Urothelium cell line (cell line): ENCODE results near the gene TM4SF20.
A peak's percentile ranks its signal among the peaks of the same experiment; 100 is the strongest.
"Not testable (repeated sequence)": the region's sequence is repeated elsewhere in the genome, so short reads cannot be mapped to it uniquely, and the experiment has no call there.

Experiments used
- DNase-seq: peaks from one replicate; pipeline ENCODE4 v3.0.0; 2011; ENCODE audit warnings: low spot score, mixed read lengths
- FAIRE-seq: peaks from 2 replicates; lab custom pipeline; 2011; peaks lifted over from hg19 to GRCh38; lab: Jason Lieb, UNC

Gene TM4SF20

GRCh38 chr2:227370092-227370491 lies 9.0 kb downstream of the TM4SF20 start:
- DNase-seq (no peak), FAIRE-seq (no peak)

- DNase-seq (no peak), FAIRE-seq (no peak)
Measured at GRCh38 chr2:227368574-227368973, 10.5 kb downstream of the TM4SF20 start.

- FAIRE-seq (no peak), DNase-seq (no peak)
Measured at GRCh38 chr2:227367427-227367795, 11.7 kb downstream of the TM4SF20 start.

- peak; percentile 24 for DNase-seq
- FAIRE-seq: no peak
Measured at GRCh38 chr2:227366769-227367426, 12.2 kb downstream of the TM4SF20 start.

- no peak for DNase-seq
- FAIRE-seq: no peak
Measured at GRCh38 chr2:227365833-227366232, 13.3 kb downstream of the TM4SF20 start.

- not testable (repeated sequence) for DNase-seq, FAIRE-seq
Measured at GRCh38 chr2:227364585-227365263, 14.4 kb downstream of the TM4SF20 start.

- DNase-seq: no peak
- FAIRE-seq: no peak
Measured at GRCh38 chr2:227363756-227364155, 15.3 kb downstream of the TM4SF20 start.

- FAIRE-seq (no peak), DNase-seq (no peak)
Measured at GRCh38 chr2:227360351-227360750, 18.8 kb downstream of the TM4SF20 start.

GRCh38 chr2:227351639-227352038 lies 27.5 kb downstream of the TM4SF20 start:
- DNase-seq (no peak), FAIRE-seq (no peak)

GRCh38 chr2:227349989-227350612 lies 29.0 kb downstream of the TM4SF20 start:
- no peak for DNase-seq
- FAIRE-seq: peak; percentile 17

- DNase-seq (no peak), FAIRE-seq (no peak)
Measured at GRCh38 chr2:227348324-227348723, 30.8 kb downstream of the TM4SF20 start.

- DNase-seq: no peak
Measured at GRCh38 chr2:227347117-227347516, 32.0 kb downstream of the TM4SF20 start.

GRCh38 chr2:227344231-227344630 lies 34.9 kb downstream of the TM4SF20 start:
- no peak for FAIRE-seq
- no peak for DNase-seq

More at GRCh38 chr2:227347117-227347516, 32.0 kb downstream of the TM4SF20 start:
- FAIRE-seq: no peak

- DNase-seq (no peak), FAIRE-seq (no peak)
Measured at GRCh38 chr2:227341553-227341952, 37.6 kb downstream of the TM4SF20 start.

- DNase-seq: no peak
- no peak for FAIRE-seq
Measured at GRCh38 chr2:227340106-227340505, 39.0 kb downstream of the TM4SF20 start.

- DNase-seq: no peak
- no peak for FAIRE-seq
Measured at GRCh38 chr2:227339098-227339599, 40.0 kb downstream of the TM4SF20 start.

GRCh38 chr2:227337442-227337841 lies 41.7 kb downstream of the TM4SF20 start:
- no peak for FAIRE-seq

GRCh38 chr2:227335713-227336112 lies 43.4 kb downstream of the TM4SF20 start:
- no peak for DNase-seq
- no peak for FAIRE-seq

More at GRCh38 chr2:227337442-227337841, 41.7 kb downstream of the TM4SF20 start:
- no peak for DNase-seq

- FAIRE-seq: no peak
- DNase-seq: no peak
Measured at GRCh38 chr2:227326783-227327182, 52.3 kb downstream of the TM4SF20 start.

- DNase-seq: peak; percentile 30
- no peak for FAIRE-seq
Measured at GRCh38 chr2:227325839-227326195, 53.3 kb downstream of the TM4SF20 start.

- FAIRE-seq: peak; percentile 93
Measured at GRCh38 chr2:227324995-227325838, 53.9 kb downstream of the TM4SF20 start, which contains the start of gene MFF. TSS of gene MFF (plus strand) at chr2:227325251. CDS start at chr2:227330666, 5,415 bp downstream.

More at GRCh38 chr2:227324995-227325838, 53.9 kb downstream of the TM4SF20 start, which contains the start of gene MFF:
- peak; percentile 93 for DNase-seq
